Psoas muscle (tissue), 8 donors: ENCODE data around the gene SIK3. TPM values are rescaled to one million over a fixed set of nuclear protein-coding genes. Genes with fewer than 3 reads are reported as not detected.
"Not testable (repeated sequence)": the region's sequence is repeated elsewhere in the genome, so short reads cannot be mapped to it uniquely, and the experiment has no call there.

Experiments
- ATAC-seq, 4 donors: fragments of 200-7000 bp; cut with Tn5 transposase; one replicate each; pipeline ENCODE4 v1.9.1; 2020; ENCODE audit warnings: moderate library complexity in 3 of 4, mild to moderate bottlenecking in 2 of 4
- DNase-seq, 2 donors: peaks; one replicate each; pipeline ENCODE4 v3.0.0-alpha.2; 2020
- H3K27ac ChIP-seq: fragments of 200-600 bp; one replicate; pipeline ENCODE4 v1.8.0; 2022
- H3K27me3 ChIP-seq, 3 donors: fragments of 200-600 bp in 1 of 3; one replicate each; pipeline versions ENCODE4 v1.6.1 to v1.8.0; 2013 to 2022; ENCODE audit warnings: low read length in 2 of 3, mild to moderate bottlenecking in 2 of 3, moderate library complexity in 1 of 3; ENCODE audit not compliant: insufficient read depth in 3 of 3
- H3K36me3 ChIP-seq, 2 donors: fragments of 200-600 bp in 1 of 2; one replicate each; pipeline versions ENCODE4 v1.6.1 to v1.8.0; 2013 to 2022; ENCODE audit warnings: low read depth in 1 of 2, mild to moderate bottlenecking in 1 of 2, moderate library complexity in 1 of 2; ENCODE audit not compliant: insufficient read depth in 1 of 2
- H3K4me1 ChIP-seq: fragments of 200-600 bp; one replicate; pipeline ENCODE4 v1.8.0; 2022
- H3K4me3 ChIP-seq: fragments of 200-600 bp; one replicate; pipeline ENCODE4 v1.8.0; 2022; ENCODE audit warnings: mild to moderate bottlenecking
- H3K9me3 ChIP-seq: fragments of 200-600 bp; one replicate; pipeline ENCODE4 v1.8.0; 2022
- WGBS, 3 donors: extraction: QIAGEN DNeasy Blood & Tissue Kit; methylation state at CpG; one replicate each; pipeline versions ENCODE4 v1.1.6 to v1.1.7; 2013; 5-methylcytosine and 5-hydroxymethylcytosine counted together
- intact Hi-C, 2 donors: fragments of 100-400 bp; cut with DNase I; formaldehyde crosslinking; loops; one replicate each; pipeline versions ENCODE4 v1.11.0 to v1.14.2; 2022
- polyA plus RNA-seq, 3 donors: library from polyadenylated mRNA; stranded (reverse); fragments of 200-250 nt; gene quantifications; one replicate each; pipeline ENCODE4 v1.2.3, GENCODE V29; 2013
- total RNA-seq, 4 donors: library from RNA; stranded (reverse); fragmentation: NEBNext Ultra II Directional in 2 of 4; extraction: Animal tissue kit (Norgen Biotek cat#: 25700) in 2 of 4; gene quantifications; one replicate each; pipeline versions ENCODE4 v1.2.1 to v1.2.4, GENCODE V29; 2021 to 2023
- TF ChIP-seq, protein P1 (sequence below): fragments of 200-600 bp; IDR thresholded peaks from one replicate; pipeline ENCODE4 v1.8.0; 2022; ENCODE audit warnings: antibody characterized with exemption
- donor health status: healthy with polysubstance abuse.
- donor health status: DM: no; HTN: no; CAD: no; lungs with moderate emphysema.
- donor health status: Bipolar disorder and iron deficiency.
- donor health status: healthy.
- donor health status: DM: yes; HTN: yes; CAD: no.
- donor health status: DM: no; HTN: no; CAD: no.
- donor health status: DM: no; HTN: no; CAD: no.
- donor health status: DM: yes; HTN: yes; CAD: no.

Gene SIK3
- total and polyA plus RNA-seq, 7 donors = 16.3 to 47.4 (median 39.8) TPM

DNA sequence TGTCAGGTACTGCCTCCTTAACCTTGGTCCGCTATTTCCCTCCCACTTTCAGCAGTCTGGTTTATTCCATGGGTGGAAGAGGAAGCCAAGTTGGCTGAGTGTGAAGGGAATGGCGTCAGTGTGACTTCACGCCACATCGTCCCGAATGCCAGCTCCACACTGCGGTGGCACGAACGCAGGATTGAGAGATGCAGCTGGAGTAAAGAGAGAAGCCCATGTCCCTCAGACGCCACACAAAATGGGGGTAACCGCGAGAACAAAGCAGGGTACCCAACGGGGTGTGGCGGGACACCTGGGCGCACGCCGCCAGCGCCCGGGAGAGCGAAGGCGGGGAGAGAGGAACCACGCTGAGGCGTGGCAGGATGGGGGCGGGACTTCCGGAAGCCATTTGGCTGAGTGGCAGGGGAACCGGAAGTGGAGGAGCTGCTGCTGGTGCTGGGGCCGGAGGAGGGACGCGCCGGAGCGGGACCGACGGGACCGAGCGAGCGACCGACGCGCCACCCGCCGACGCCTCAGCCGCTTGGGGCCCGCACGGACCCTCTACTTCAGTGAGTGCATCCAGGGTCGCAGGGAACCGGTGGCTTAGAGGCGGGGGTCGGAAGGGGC is 45.7 kb upstream of the SIK3 start, which contains the start of gene PAFAH1B2:
TSS of gene PAFAH1B2 (plus strand) at position 417 of the 606 bp plus-strand sequence. CDS start 8,161 bp downstream, outside the sequence.
- Histone ChIP-seq H3K27me3 (no peaks in the 10 kb centered on the region), H3K4me3 (peak within 1 kb of the TSS; percentile 98), H3K9me3 (no peaks in the 10 kb centered on the region), H3K27ac (peak within 1 kb of the TSS; percentile 87), H3K36me3 (peaks cover 0 to 14% of the 10 kb centered on the region in 2 donors), H3K4me1 (peaks cover 32% of the 10 kb centered on the region)
- ATAC-seq = peak; percentile 97 to 98 (median 98)
- intact Hi-C loops = no loop called here
- TF ChIP-seq, protein P1, sequence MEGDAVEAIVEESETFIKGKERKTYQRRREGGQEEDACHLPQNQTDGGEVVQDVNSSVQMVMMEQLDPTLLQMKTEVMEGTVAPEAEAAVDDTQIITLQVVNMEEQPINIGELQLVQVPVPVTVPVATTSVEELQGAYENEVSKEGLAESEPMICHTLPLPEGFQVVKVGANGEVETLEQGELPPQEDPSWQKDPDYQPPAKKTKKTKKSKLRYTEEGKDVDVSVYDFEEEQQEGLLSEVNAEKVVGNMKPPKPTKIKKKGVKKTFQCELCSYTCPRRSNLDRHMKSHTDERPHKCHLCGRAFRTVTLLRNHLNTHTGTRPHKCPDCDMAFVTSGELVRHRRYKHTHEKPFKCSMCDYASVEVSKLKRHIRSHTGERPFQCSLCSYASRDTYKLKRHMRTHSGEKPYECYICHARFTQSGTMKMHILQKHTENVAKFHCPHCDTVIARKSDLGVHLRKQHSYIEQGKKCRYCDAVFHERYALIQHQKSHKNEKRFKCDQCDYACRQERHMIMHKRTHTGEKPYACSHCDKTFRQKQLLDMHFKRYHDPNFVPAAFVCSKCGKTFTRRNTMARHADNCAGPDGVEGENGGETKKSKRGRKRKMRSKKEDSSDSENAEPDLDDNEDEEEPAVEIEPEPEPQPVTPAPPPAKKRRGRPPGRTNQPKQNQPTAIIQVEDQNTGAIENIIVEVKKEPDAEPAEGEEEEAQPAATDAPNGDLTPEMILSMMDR = no peak
- 0% methylated on average over 34 to 48 of the region's 48 CpGs for WGBS, 3 donors
- peak; percentile 96 to 98 for DNase-seq

DNA sequence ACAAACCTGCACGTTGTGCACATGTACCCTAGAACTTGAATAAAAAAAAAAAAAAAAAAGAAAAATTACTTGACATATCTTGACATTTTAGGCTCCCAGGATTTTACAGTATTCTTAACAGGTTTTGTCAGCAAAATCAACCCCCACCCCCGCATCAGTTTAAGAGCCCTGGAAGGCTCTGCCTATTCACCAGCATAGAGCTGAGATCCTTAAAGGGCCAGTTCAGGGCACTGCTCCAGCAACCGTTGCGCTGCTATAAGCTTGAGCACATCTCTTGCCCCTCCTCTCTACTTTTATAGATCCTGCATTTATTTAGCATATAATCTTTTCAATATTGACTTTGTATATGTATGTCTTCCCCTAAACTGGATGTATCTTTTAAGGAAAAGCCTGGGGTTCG is 45.2 kb upstream of the SIK3 start:
- Histone ChIP-seq H3K4me1 (peaks cover 28% of the 10 kb centered on the region), H3K27ac (peak overlapping the region; percentile 87), H3K27me3 (no peaks in the 10 kb centered on the region), H3K36me3 (peaks cover 0 to 14% of the 10 kb centered on the region in 2 donors), H3K4me3 (peak overlapping the region; percentile 98), H3K9me3 (no peaks in the 10 kb centered on the region)
- intact Hi-C loops = no loop called here
- DNase-seq (peak; percentile 34 to 72), ATAC-seq (peak; percentile 41 to 60 (median 54))
- WGBS, 3 donors = 4 to 10% (median 5%) methylated on average over 5 of the region's 5 CpGs
- TF ChIP-seq, protein P1 = no peak

DNA sequence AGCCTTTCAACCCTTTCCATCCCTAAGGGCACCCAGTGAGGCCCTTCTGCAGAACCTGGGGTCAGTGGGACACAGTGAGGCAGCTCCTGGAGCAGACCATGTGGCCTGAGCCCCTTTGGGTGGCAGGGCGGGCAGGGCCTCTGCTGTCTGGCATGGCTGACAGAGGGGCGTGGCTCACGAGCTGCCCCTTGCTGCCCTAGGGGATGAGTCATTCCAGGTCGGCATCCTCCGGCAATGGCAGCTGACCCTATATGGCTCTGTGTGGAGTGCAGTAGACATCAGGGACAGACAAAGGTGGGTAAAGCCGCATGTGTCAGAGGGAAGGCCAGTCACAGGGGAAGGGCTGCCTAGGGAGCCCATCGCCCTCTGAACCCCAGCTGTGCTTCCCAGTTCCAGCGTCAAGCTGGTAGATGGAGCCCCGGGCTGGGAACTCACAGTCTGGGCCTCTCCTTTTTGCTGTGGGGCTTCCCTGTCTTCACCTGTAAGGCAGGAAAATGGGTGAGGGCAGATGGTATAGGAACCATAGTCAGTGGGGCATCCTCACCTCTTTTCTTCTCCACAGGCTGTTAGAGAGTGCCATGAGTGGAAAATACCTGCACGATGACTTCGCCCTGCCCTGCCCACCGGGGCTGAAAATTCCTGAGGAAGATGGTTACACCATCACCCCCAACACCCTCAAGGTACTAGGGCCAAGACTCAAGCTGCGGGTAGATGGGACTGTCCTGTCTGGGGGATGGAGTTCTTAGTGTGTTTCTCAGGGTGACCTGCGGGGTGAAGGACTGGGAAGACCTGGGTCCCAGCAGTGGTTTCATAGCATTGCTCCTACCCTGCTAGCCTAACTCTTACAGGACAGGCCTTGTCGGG is 39.2 kb upstream of the SIK3 start:
- H3K4me1 ChIP-seq, H3K27ac ChIP-seq, H3K4me3 ChIP-seq, intact Hi-C loops, H3K36me3 ChIP-seq, H3K27me3 ChIP-seq, H3K9me3 ChIP-seq, DNase-seq: not testable (repeated sequence)
- peak in 3 of 4 donors; percentile 37 to 64 (median 54) for ATAC-seq
- no CpG with 5 or more reads among the region's 15 CpGs for WGBS, 3 donors

DNA sequence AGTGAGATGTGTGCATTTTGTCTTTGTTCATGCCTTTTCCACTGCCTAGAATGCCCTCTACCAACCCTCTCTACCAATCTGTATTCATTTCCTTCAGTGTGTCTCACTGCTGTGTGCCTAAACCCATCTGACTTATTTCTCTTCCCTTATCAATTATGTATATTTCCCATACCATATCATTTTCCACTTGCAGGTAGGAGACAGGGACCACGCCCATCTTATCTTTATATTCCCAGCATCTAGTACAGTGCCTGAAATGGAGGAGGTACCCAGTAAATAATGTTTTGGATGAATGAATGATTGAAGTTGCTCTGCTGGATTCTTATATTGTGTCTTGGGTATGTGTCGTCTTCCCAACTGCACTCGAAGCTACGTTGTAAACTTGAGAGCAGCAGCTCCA is 36.8 kb upstream of the SIK3 start:
- DNase-seq, ATAC-seq, H3K36me3 ChIP-seq, H3K9me3 ChIP-seq, H3K4me1 ChIP-seq, H3K27me3 ChIP-seq, H3K4me3 ChIP-seq, H3K27ac ChIP-seq: not testable (repeated sequence)
- WGBS, 3 donors = 71 to 96% (median 85%) methylated on average over 1 of the region's 4 CpGs
- intact Hi-C loops = loop anchor here in 1 of 2 donors (5.0 kb wide), 1 partner anchor 72 kb away; no protein-coding TSS in a partner anchor

DNA sequence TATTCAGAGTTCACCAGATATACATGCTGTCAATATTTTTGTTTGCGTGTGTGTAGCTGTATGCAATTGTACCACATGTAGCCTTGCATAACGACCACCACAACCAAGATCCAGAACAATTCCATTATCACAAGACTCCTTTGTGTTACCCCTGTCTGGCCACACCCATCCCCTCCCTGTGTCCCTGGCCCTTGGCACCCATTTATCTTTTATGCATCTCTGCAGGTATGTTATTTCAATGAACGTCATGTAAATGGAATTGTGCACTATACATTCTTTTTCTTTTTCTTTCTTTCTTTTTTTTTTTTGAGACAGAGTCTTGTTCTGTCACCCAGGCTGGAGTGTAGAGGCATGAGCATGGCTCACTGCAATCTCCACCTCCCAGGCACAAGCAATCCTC is 36.2 kb upstream of the SIK3 start:
- Histone ChIP-seq H3K36me3 (no peaks in the 10 kb centered on the region), H3K27ac (no peak overlapping the region), H3K27me3 (no peaks in the 10 kb centered on the region), H3K9me3 (no peaks in the 10 kb centered on the region), H3K4me3 (no peak overlapping the region), H3K4me1 (no peaks in the 10 kb centered on the region)
- TF ChIP-seq, protein P1 = no peak
- 58 to 73% (median 69%) methylated on average over 2 to 3 of the region's 3 CpGs for WGBS, 3 donors
- intact Hi-C loops = loop anchor here in 1 of 2 donors (5.0 kb wide), 1 partner anchor 73 kb away; no protein-coding TSS in a partner anchor
- ATAC-seq (no peak), DNase-seq (no peak)
